Caki2 (cell line): ENCODE measurements around the gene TPRN. TPM values are rescaled to one million over a fixed set of nuclear protein-coding genes. Genes with fewer than 3 reads are reported as not detected.

Experiments used
- DNase-seq: peaks from one replicate; pipeline ENCODE4 v3.0.0-alpha.2; 2015; ENCODE audit warnings: low read depth
- in situ Hi-C: cut with HindIII; loops from 2 replicates; pipeline ENCODE4 v1.10.0; 2016; ENCODE audit warnings: low sequenced_read_pairs, low pct_unique_long_range_greater_than_20kb, mixed read lengths
- total RNA-seq: library from RNA; depleted of rRNA; stranded (reverse); fragments of >200 nt; shearing (Covaris generic); gene quantifications from 2 replicates; pipeline ENCODE4 v1.2.3, GENCODE V29; 2014; ENCODE audit warnings: low replicate concordance

The TPRN gene
- total RNA-seq, 1 experiment from 2014 or later = 15.2 TPM

GRCh38 chr9:137170486-137171148 lies 29.9 kb downstream of the TPRN start:
- in situ Hi-C loops = no loop called here
- no peak for DNase-seq

- in situ Hi-C loops = no loop called here
- DNase-seq = no peak
Measured at GRCh38 chr9:137169896-137170358, 30.6 kb downstream of the TPRN start, which contains the start of gene LRRC26. Gene LRRC26, minus strand, starts transcription at chr9:137170051. Its CDS starts 108 bp downstream, at chr9:137169943.

GRCh38 chr9:137168904-137169856 lies 31.4 kb downstream of the TPRN start:
- in situ Hi-C loops = no loop called here
- DNase-seq = peak; percentile 86

- in situ Hi-C loops = no loop called here
- DNase-seq = peak; percentile 24
Measured at GRCh38 chr9:137168573-137168903, 32.0 kb downstream of the TPRN start.

DNA sequence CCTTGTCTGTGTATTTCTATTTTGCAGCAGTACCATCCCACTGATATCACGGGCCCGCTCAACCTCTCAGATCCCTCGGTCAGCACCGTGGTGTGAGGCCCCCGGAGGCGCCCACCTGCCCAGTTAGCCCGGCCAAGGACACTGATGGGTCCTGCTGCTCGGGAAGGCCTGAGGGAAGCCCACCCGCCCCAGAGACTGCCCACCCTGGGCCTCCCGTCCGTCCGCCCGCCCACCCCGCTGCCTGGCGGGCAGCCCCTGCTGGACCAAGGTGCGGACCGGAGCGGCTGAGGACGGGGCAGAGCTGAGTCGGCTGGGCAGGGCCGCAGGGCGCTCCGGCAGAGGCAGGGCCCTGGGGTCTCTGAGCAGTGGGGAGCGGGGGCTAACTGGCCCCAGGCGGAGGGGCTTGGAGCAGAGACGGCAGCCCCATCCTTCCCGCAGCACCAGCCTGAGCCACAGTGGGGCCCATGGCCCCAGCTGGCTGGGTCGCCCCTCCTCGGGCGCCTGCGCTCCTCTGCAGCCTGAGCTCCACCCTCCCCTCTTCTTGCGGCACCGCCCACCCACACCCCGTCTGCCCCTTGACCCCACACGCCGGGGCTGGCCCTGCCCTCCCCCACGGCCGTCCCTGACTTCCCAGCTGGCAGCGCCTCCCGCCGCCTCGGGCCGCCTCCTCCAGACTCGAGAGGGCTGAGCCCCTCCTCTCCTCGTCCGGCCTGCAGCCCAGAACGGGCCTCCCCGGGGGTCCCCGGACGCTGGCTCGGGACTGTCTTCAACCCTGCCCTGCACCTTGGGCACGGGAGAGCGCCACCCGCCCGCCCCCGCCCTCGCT lies 32.6 kb downstream of the TPRN start:
- peak; percentile 28 for DNase-seq
- in situ Hi-C loops = no loop called here

DNA sequence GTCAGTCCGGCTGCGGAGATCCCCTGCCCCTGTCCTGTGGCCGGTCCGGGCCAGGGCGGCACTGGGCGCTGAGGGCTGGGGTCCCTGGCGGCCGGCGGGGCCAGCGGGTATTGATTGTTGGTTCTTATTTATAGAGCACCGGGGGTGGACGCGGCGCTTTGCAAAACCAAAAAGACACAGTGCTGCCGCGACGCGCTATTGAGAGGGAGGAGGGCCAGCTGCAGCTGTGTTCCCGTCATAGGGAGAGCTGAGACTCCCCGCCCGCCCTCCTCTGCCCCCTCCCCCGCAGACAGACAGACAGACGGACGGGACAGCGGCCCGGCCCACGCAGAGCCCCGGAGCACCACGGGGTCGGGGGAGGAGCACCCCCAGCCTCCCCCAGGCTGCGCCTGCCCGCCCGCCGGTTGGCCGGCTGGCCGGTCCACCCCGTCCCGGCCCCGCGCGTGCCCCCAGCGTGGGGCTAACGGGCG lies 33.2 kb downstream of the TPRN start:
- DNase-seq = no peak
- in situ Hi-C loops = no loop called here

GRCh38 chr9:137166380-137167229 lies 33.9 kb downstream of the TPRN start:
- no peak for DNase-seq
- in situ Hi-C loops = no loop called here

GRCh38 chr9:137165250-137165836 lies 35.2 kb downstream of the TPRN start:
- no peak for DNase-seq
- in situ Hi-C loops = no loop called here

GRCh38 chr9:137164370-137165249 lies 35.9 kb downstream of the TPRN start:
- DNase-seq = no peak
- in situ Hi-C loops = no loop called here

GRCh38 chr9:137163805-137164204 lies 36.7 kb downstream of the TPRN start:
- in situ Hi-C loops = no loop called here

DNA sequence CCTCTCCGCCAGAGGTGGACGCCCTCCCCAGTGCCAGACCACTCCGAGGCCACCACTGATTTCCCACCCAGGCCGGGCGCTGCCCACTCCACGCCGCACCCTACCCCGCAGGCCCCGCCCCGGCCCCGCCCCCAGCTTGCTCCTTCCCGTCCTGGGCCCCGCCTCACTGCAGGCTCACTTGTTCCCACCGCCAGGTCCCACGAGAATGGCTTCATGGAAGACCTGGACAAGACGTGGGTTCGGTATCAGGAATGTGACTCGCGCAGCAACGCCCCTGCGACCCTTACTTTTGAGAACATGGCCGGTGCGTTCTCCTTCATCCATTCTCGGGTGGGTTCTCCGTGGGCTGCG lies 37.2 kb downstream of the TPRN start:
- no peak for DNase-seq
- in situ Hi-C loops = no loop called here

More at GRCh38 chr9:137163805-137164204, 36.7 kb downstream of the TPRN start:
- DNase-seq = no peak

- in situ Hi-C loops = no loop called here
- peak; percentile 51 for DNase-seq
Measured at GRCh38 chr9:137162505-137163364, 37.8 kb downstream of the TPRN start.

GRCh38 chr9:137161558-137162486 lies 38.7 kb downstream of the TPRN start:
- in situ Hi-C loops = no loop called here
- DNase-seq = no peak

DNA sequence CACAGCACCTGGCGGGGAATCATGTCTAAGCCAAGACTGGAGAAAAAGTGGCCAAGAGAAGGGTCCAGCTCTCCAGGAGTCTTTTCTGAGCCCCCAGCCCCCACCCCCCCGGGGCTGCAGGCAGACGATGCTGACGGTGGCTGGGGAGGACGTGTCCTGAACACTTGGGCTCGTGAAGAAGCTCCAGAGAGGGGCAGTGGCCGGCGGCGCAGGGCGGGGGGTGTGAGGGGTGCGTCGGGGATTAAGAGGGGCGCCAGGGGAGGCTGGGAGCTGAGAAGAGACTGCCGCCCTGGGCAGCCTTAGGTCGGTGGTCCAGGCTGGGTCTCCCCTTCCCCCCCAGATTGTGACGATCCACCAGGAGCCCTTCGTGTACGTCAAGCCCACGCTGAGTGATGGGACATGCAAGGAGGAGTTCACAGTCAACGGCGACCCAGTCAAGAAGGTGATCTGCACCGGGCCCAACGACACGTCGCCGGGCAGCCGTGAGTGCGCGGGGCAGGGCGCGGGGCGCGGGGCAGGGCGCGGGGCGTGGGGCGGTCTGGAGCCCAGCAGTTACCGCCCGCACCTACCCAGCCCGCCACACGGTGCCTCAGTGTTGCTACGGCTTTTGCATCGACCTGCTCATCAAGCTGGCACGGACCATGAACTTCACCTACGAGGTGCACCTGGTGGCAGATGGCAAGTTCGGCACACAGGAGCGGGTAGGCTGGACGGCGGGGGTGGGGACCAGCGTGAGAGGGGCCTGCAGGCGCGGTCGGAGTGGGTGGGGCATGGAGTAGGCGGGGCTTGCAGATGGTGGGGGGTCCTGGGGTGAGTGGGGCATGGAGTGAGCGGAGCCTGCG lies 39.6 kb downstream of the TPRN start:
- DNase-seq = no peak
- in situ Hi-C loops = no loop called here
